HepG2 (cell line): ENCODE data around the gene NUDT8. TPM values are rescaled to one million over a fixed set of nuclear protein-coding genes. Genes with fewer than 3 reads are reported as not detected.

Experiments
- ATAC-seq: fragments of 200-7000 bp; cut with Tn5 transposase; 3 replicates; pipeline ENCODE4 v1.9.1; 2020; ENCODE audit warnings: mild to moderate bottlenecking, moderate library complexity
- BruUV-seq: library from RNA; stranded (reverse); fragments of 400-500 nt; replicated peaks from 2 replicates; lab custom pipeline; 2021; lab: Mats Ljungman, UMichigan
- CTCF ChIA-PET: fragments of 300-600 bp; formaldehyde crosslinking; extraction: SDS; loops from one replicate; lab custom pipeline; 2021; ENCODE audit warnings: low total read pairs, inconsistent platforms, low intra/inter-chr PET ratio; lab: Yijun Ruan, JAX
- POLR2A ChIA-PET: fragments of 350-600 bp; sonication (Branson Sonifier 250); formaldehyde crosslinking; loops from one replicate; lab custom pipeline; 2020; ENCODE audit warnings: antibody characterized with exemption, inconsistent platforms; lab: Yijun Ruan, JAX
- DNase-seq: peaks from one replicate; pipeline ENCODE4 v3.0.0-alpha.2; 2015; ENCODE audit warnings: low spot score
- FAIRE-seq: peaks from 3 replicates; lab custom pipeline; 2011; peaks lifted over from hg19 to GRCh38; lab: Jason Lieb, UNC
- H2AFZ ChIP-seq: one replicate; pipeline ENCODE4 v1.6.1; 2011; ENCODE audit warnings: low read length, inconsistent platforms
- H3K27ac ChIP-seq: fragments of 300-600 bp; 3 replicates; pipeline ENCODE4 v1.8.0; 2011; ENCODE audit warnings: mixed run types, mild to moderate bottlenecking, mixed read lengths, low read length, inconsistent platforms; ENCODE audit not compliant: insufficient read depth; ENCODE audit errors: extremely low read length
- H3K27me3 ChIP-seq, 2 experiments: fragments of 200-600 bp in 1 of 2; 2 replicates in 1 of 2; 3 replicates in 1 of 2; pipeline versions ENCODE4 v1.6.0 to v1.8.0; 2011; ENCODE audit warnings: low read length in 2 of 2, mild to moderate bottlenecking in 2 of 2, moderate library complexity in 2 of 2, inconsistent platforms in 1 of 2; ENCODE audit not compliant: insufficient read depth in 2 of 2, control insufficient read depth in 1 of 2
- H3K36me3 ChIP-seq, 2 experiments: fragments of 200-600 bp in 1 of 2; replicated peaks in 1 of 2; 2 replicates in 1 of 2; 3 replicates in 1 of 2; pipeline versions ENCODE4 v1.5.1 to v1.8.0; 2011; ENCODE audit warnings: low read length in 2 of 2, inconsistent platforms in 1 of 2; ENCODE audit not compliant: insufficient read depth in 2 of 2, control insufficient read depth in 1 of 2
- H3K4me1 ChIP-seq: 2 replicates; pipeline ENCODE4 v1.5.1; 2012; ENCODE audit warnings: low read length, inconsistent platforms; ENCODE audit not compliant: insufficient read depth
- H3K4me2 ChIP-seq: 2 replicates; pipeline ENCODE4 v1.6.0; 2011; ENCODE audit warnings: low read depth, low read length, inconsistent platforms
- H3K4me3 ChIP-seq, 3 experiments: fragments of 200-600 bp in 1 of 3; sonication (generic), shearing (Covaris generic) in 1 of 3; replicated peaks in 1 of 3; 2 replicates each; pipeline ENCODE4 v1.5.1; 2011 to 2016; ENCODE audit warnings: low read length in 3 of 3, inconsistent platforms in 2 of 3, low read depth in 2 of 3, mild to moderate bottlenecking in 2 of 3, control low read depth in 1 of 3, mixed read lengths in 1 of 3; ENCODE audit not compliant: insufficient read depth in 1 of 3
- H3K79me2 ChIP-seq: one replicate; pipeline ENCODE4 v1.6.1; 2011; ENCODE audit warnings: low read length, inconsistent platforms; ENCODE audit not compliant: insufficient read depth
- H3K9ac ChIP-seq: 2 replicates; pipeline ENCODE4 v1.6.0; 2011; ENCODE audit warnings: mild to moderate bottlenecking, low read depth, low read length, inconsistent platforms; ENCODE audit not compliant: insufficient read depth
- H3K9me3 ChIP-seq: 2 replicates; pipeline ENCODE4 v1.5.1; 2012; ENCODE audit warnings: mild to moderate bottlenecking, low read length
- H4K20me1 ChIP-seq: 2 replicates; pipeline ENCODE4 v1.6.0; 2011; ENCODE audit warnings: inconsistent platforms, mild to moderate bottlenecking, low read length, moderate library complexity; ENCODE audit not compliant: insufficient read depth
- PRDM10 ChIP-seq: sonication (generic); formaldehyde crosslinking; IDR thresholded peaks from 2 replicates; pipeline ENCODE4 v1.4.0; 2020; ENCODE audit warnings: low read depth, missing genetic modification reagents
- RBFOX2 ChIP-seq: fragments of 200-400 bp; formaldehyde crosslinking; IDR thresholded peaks from 2 replicates; pipeline ENCODE4 v1.6.1; 2017; ENCODE audit warnings: low read depth, mild to moderate bottlenecking, low read length
- WIZ ChIP-seq: sonication (generic); formaldehyde crosslinking; IDR thresholded peaks from 2 replicates; pipeline ENCODE4 v1.5.1; 2020; ENCODE audit warnings: mild to moderate bottlenecking, missing genetic modification reagents
- ZNF703 ChIP-seq: sonication (generic); formaldehyde crosslinking; IDR thresholded peaks from 2 replicates; pipeline ENCODE4 v1.5.1; 2020; ENCODE audit warnings: missing genetic modification reagents, mild to moderate bottlenecking, moderate library complexity, borderline replicate concordance
- WGBS: methylation state at CpG from one replicate; pipeline ENCODE4 v1.1.6; 2017; ENCODE audit warnings: low lambda C conversion rate; 5-methylcytosine and 5-hydroxymethylcytosine counted together
- in situ Hi-C: cut with HindIII; loops from 2 replicates; pipeline ENCODE4 v1.10.0; 2017; ENCODE audit warnings: low pct_unique_long_range_greater_than_20kb; ENCODE audit not compliant: extremely low pct_ligation_motif_present
- intact Hi-C: fragments of 100-400 bp; cut with micrococcal nuclease; formaldehyde crosslinking; loops from one replicate; pipeline ENCODE4 v1.10.0; 2022; ENCODE audit not compliant: unreplicated experiment
- polyA plus RNA-seq, 8 experiments: library from polyadenylated mRNA; depleted of rRNA in 3 of 8; stranded (reverse) in 7 of 8; unstranded in 1 of 8; fragments of >200 nt; fragmentation: Illumina TruSeq in 4 of 8; extraction: Trizol in 4 of 8; gene quantifications; 2 replicates each; pipeline versions ENCODE4 v1.2.1 to v1.2.3, GENCODE V29; 2011 to 2016; ENCODE audit warnings: low read depth in 4 of 8, missing spikeins in 1 of 8, mixed read lengths in 1 of 8; ENCODE audit not compliant: insufficient read depth in 1 of 8
- total RNA-seq, 5 experiments: library from RNA; depleted of rRNA; stranded (reverse); fragments of >200 nt; fragmentation: Illumina TruSeq; extraction: Trizol; gene quantifications; 2 replicates each; pipeline ENCODE4 v1.2.3, GENCODE V29; 2016; ENCODE audit warnings: low read depth in 1 of 5

Gene NUDT8
- total and polyA plus RNA-seq, 2 of the 13 experiments (the other 11 are each of a cell fraction or from before 2014, with no cell fraction given), result 6.7 to 25.8 TPM

- FAIRE-seq, result no peak
- Histone ChIP-seq H3K9ac (no peak overlapping the region), H3K27me3 (no peaks in the 10 kb centered on the region), H3K36me3 (peaks cover 13 to 33% of the 10 kb centered on the region in 2 experiments; a peak in 4 of 5 replicates), H3K79me2 (peaks cover 8% of the 10 kb centered on the region), H3K4me3 (no peak overlapping the region), H3K9me3 (no peaks in the 10 kb centered on the region), H3K27ac (no peak overlapping the region), H3K4me1 (peaks cover 37% of the 10 kb centered on the region), H2AFZ (no peak overlapping the region), H4K20me1 (no peaks in the 10 kb centered on the region), H3K4me2 (no peak overlapping the region)
- intact Hi-C loops (no loop called here), in situ Hi-C loops (no loop called here)
- no peak for ATAC-seq
- DNase-seq, result no peak
- no TSS peak for BruUV-seq
- WGBS, result 94% methylated on average over 25 of the region's 37 CpGs
- TF ChIP-seq WIZ (CRISPR knock-in tag) (no peak), RBFOX2 (0 out of 2 replicates have a peak, but pooled peaks have one; percentile 17)
- POLR2A ChIA-PET, result interaction anchor here (2.5 kb wide), 1 partner anchor 18 kb away, joined by 15 read pairs; the partner anchor contains the start of gene NUDT8
- CTCF ChIA-PET, result no interaction called here
Observed at GRCh38 chr11:67611704-67612587, 17.8 kb downstream of the NUDT8 start.

- POLR2A ChIA-PET, result no interaction called here
- Histone ChIP-seq H3K9me3 (no peaks in the 10 kb centered on the region), H3K4me3 (no peak overlapping the region), H3K27me3 (no peaks in the 10 kb centered on the region; a peak in 1 of 5 replicates), H3K4me1 (peaks cover 29% of the 10 kb centered on the region), H3K9ac (no peak overlapping the region), H2AFZ (no peak overlapping the region), H3K36me3 (peaks cover 13 to 33% of the 10 kb centered on the region in 2 experiments; a peak in 4 of 5 replicates), H3K27ac (no peak overlapping the region), H4K20me1 (no peaks in the 10 kb centered on the region), H3K4me2 (no peak overlapping the region), H3K79me2 (peaks cover 8% of the 10 kb centered on the region)
- DNase-seq, result no peak
- no peak for TF ChIP-seq PRDM10 (CRISPR knock-in tag)
- TF ChIP-seq ZNF703 (CRISPR knock-in tag), result no peak
- ATAC-seq, result no peak
- no TSS peak for BruUV-seq
- CTCF ChIA-PET, result no interaction called here
- in situ Hi-C loops (no loop called here), intact Hi-C loops (no loop called here)
- no peak for FAIRE-seq
- 94% methylated on average over 3 of the region's 14 CpGs for WGBS
Observed at GRCh38 chr11:67611165-67611564, 18.6 kb downstream of the NUDT8 start.
